GM18499 (cell line): Measurements from ENCODE around the gene DCXR.

ENCODE experiments used
- ATAC-seq: cut with Tn5 transposase; IDR thresholded peaks from one replicate; pipeline ENCODE4 v1.9.1; 2021; ENCODE audit warnings: moderate number of reproducible peaks; ENCODE audit not compliant: insufficient read depth, unreplicated experiment

DCXR gene

GRCh38 chr17:82056729-82057621 is 19.5 kb upstream of the DCXR start:
- ATAC-seq, result no peak

- ATAC-seq, result no peak
Measured at GRCh38 chr17:82055965-82056728, 18.6 kb upstream of the DCXR start.

GRCh38 chr17:82055023-82055964 is 17.8 kb upstream of the DCXR start:
- ATAC-seq, result no peak

- ATAC-seq, result no peak
Measured at GRCh38 chr17:82054351-82055022, 17.0 kb upstream of the DCXR start.

GRCh38 chr17:82053556-82054263 is 16.2 kb upstream of the DCXR start:
- ATAC-seq, result no peak

- ATAC-seq, result no peak
Measured at GRCh38 chr17:82053130-82053529, 15.6 kb upstream of the DCXR start.

GRCh38 chr17:82052638-82053059 is 15.2 kb upstream of the DCXR start:
- no peak for ATAC-seq

- ATAC-seq, result no peak
Measured at GRCh38 chr17:82051776-82052637, 14.5 kb upstream of the DCXR start, which contains the start of the genes GPS1 and RFNG. Gene GPS1, plus strand, starts transcription at chr17:82051898. Its CDS starts 34 bp downstream, at chr17:82051932. Gene RFNG, minus strand, starts transcription at chr17:82051811. Its CDS starts 45 bp downstream, at chr17:82051766.

- no peak for ATAC-seq
Measured at GRCh38 chr17:82050761-82051641, 13.5 kb upstream of the DCXR start.

- ATAC-seq, result no peak
Measured at GRCh38 chr17:82050152-82050760, 12.8 kb upstream of the DCXR start.

- no peak for ATAC-seq
Measured at GRCh38 chr17:82049521-82049971, 12.0 kb upstream of the DCXR start.

GRCh38 chr17:82049106-82049505 is 11.6 kb upstream of the DCXR start:
- ATAC-seq, result no peak

GRCh38 chr17:82048571-82048971 is 11.1 kb upstream of the DCXR start:
- no peak for ATAC-seq

- ATAC-seq, result no peak
Measured at GRCh38 chr17:82047914-82048570, 10.5 kb upstream of the DCXR start.

GRCh38 chr17:82047379-82047778 is 9.9 kb upstream of the DCXR start:
- no peak for ATAC-seq

- no peak for ATAC-seq
Measured at GRCh38 chr17:82046903-82047302, 9.4 kb upstream of the DCXR start.
